Lung (tissue), 12 donors: Measurements from ENCODE around the gene FIGNL2. TPM values are rescaled to one million over a fixed set of nuclear protein-coding genes. Genes with fewer than 3 reads are reported as not detected.

Experiments used
- ATAC-seq: fragments of 200-7000 bp; cut with Tn5 transposase; one replicate; pipeline ENCODE4 v1.9.1; 2020; ENCODE audit warnings: moderate number of reproducible peaks; ENCODE audit not compliant: insufficient read depth, low FRiP score
- DNase-seq, 3 donors: peaks; one replicate each; pipeline ENCODE4 v3.0.0-alpha.2; 2013 to 2017
- H3K27ac ChIP-seq, 2 donors: one replicate each; pipeline ENCODE4 v1.5.1; 2013; ENCODE audit warnings: mild to moderate bottlenecking in 2 of 2, moderate library complexity in 2 of 2, control low read depth in 1 of 2, inconsistent platforms in 1 of 2, low read depth in 1 of 2, low read length in 1 of 2
- H3K27me3 ChIP-seq, 3 donors: one replicate each; pipeline ENCODE4 v1.5.1; 2013; ENCODE audit warnings: low read length in 2 of 3; ENCODE audit not compliant: control insufficient read depth in 3 of 3, insufficient read depth in 3 of 3
- H3K36me3 ChIP-seq, 4 donors: one replicate each; pipeline ENCODE4 v1.5.1; 2013; ENCODE audit warnings: low read length in 4 of 4, mild to moderate bottlenecking in 1 of 4, moderate library complexity in 1 of 4; ENCODE audit not compliant: control insufficient read depth in 4 of 4, insufficient read depth in 4 of 4
- H3K4me1 ChIP-seq, 5 donors: one replicate each; pipeline ENCODE4 v1.5.1; 2013; ENCODE audit warnings: low read length in 5 of 5, mild to moderate bottlenecking in 2 of 5, moderate library complexity in 1 of 5; ENCODE audit not compliant: control insufficient read depth in 5 of 5, insufficient read depth in 5 of 5
- H3K4me3 ChIP-seq: one replicate; pipeline ENCODE4 v1.5.1; 2013; ENCODE audit warnings: mild to moderate bottlenecking, control low read depth, moderate library complexity
- H3K9ac ChIP-seq, 2 donors: one replicate each; pipeline ENCODE4 v1.5.1; 2013; ENCODE audit warnings: low read length in 2 of 2, control low read depth in 1 of 2; ENCODE audit not compliant: insufficient read depth in 1 of 2
- H3K9me3 ChIP-seq, 4 donors: one replicate each; pipeline ENCODE4 v1.5.1; 2013; ENCODE audit warnings: low read length in 3 of 4, mild to moderate bottlenecking in 1 of 4, moderate library complexity in 1 of 4; ENCODE audit not compliant: control insufficient read depth in 4 of 4, insufficient read depth in 3 of 4
- WGBS, 2 donors: extraction: QIAGEN DNeasy Blood & Tissue Kit; methylation state at CpG; one replicate each; pipeline ENCODE4 v1.1.7; 2013; 5-methylcytosine and 5-hydroxymethylcytosine counted together
- polyA plus RNA-seq, 2 donors: library from polyadenylated mRNA; stranded (reverse); fragments of 200-250 nt; gene quantifications; one replicate each; pipeline ENCODE4 v1.2.1, GENCODE V29; 2013
- total RNA-seq, 2 donors: library from RNA; depleted of rRNA in 1 of 2; stranded (reverse); fragments of >200 nt in 1 of 2; gene quantifications; one replicate each; pipeline ENCODE4 v1.2.1, GENCODE V29; 2014 to 2021
- TF ChIP-seq, protein P1 (sequence below): IDR thresholded peaks from 2 replicates; pipeline ENCODE4 v1.5.1; 2012; ENCODE audit warnings: mild to moderate bottlenecking; ENCODE audit errors: control extremely low read depth, extremely low read depth
- donor health status: control.
- donor health status: control.
- donor health status: Bipolar disorder and iron deficiency.
- donor health status: healthy.
- donor health status: DM: yes; HTN: yes; CAD: no.

The FIGNL2 gene
- total and polyA plus RNA-seq, 4 donors, result 0.33 to 1.9 (median 0.80) TPM

DNA sequence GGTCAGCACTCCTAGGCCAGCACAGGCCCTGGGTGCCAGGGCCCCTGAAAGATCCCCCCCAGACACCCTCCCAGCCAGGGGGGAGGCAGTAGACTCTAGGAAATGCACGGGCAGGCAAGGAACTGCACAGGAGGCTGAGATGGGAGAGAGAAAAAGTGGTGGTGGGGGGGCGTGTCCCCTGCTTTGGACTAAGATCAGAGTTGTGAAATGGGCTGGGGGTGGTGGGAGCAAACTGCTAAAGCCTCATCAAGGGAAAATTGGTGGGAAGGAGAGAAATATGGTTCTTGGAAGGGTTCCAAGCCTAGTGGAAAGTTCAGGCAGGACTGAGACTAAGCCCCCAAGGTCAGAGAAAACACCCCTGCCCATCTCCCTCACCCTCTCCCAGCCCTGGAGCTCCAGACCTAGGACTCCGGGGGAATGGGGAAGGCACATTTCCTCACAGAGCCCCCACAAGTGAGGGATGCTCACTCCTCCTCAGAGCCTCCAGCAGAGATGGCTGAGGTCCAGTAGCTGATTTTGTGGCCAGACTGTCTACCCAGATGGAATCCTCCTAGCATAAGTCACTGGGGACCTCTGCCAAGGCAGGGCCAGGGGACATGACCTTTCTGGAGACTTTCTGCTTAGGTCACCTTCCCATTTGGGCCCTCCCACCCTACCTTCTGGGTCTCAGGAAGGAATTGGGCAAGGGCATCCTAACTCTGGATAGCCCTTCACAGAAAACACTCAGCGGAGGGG, 29.8 kb downstream of the FIGNL2 start:
- DNase-seq (peak; percentile 50 to 71 (median 56)), ATAC-seq (no peak)
- Histone ChIP-seq H3K9me3 (no peaks in the 10 kb centered on the region), H3K36me3 (peaks cover 0 to 2% (median 0%) of the 10 kb centered on the region in 4 donors), H3K27me3 (peaks cover 0 to 13% (median 11%) of the 10 kb centered on the region in 3 donors), H3K27ac (no peak overlapping the region), H3K4me3 (no peak overlapping the region), H3K9ac (no peak overlapping the region), H3K4me1 (peaks cover 0 to 14% (median 0%) of the 10 kb centered on the region in 5 donors)
- TF ChIP-seq, protein P1, sequence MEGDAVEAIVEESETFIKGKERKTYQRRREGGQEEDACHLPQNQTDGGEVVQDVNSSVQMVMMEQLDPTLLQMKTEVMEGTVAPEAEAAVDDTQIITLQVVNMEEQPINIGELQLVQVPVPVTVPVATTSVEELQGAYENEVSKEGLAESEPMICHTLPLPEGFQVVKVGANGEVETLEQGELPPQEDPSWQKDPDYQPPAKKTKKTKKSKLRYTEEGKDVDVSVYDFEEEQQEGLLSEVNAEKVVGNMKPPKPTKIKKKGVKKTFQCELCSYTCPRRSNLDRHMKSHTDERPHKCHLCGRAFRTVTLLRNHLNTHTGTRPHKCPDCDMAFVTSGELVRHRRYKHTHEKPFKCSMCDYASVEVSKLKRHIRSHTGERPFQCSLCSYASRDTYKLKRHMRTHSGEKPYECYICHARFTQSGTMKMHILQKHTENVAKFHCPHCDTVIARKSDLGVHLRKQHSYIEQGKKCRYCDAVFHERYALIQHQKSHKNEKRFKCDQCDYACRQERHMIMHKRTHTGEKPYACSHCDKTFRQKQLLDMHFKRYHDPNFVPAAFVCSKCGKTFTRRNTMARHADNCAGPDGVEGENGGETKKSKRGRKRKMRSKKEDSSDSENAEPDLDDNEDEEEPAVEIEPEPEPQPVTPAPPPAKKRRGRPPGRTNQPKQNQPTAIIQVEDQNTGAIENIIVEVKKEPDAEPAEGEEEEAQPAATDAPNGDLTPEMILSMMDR, result no peak
- WGBS, 2 donors, result 71 to 76% methylated on average over 4 of the region's 4 CpGs

- Histone ChIP-seq H3K9me3 (no peaks in the 10 kb centered on the region), H3K9ac (no peak overlapping the region), H3K27ac (no peak overlapping the region), H3K27me3 (peaks cover 0 to 13% (median 11%) of the 10 kb centered on the region in 3 donors), H3K4me1 (peaks cover 0 to 15% (median 0%) of the 10 kb centered on the region in 5 donors), H3K36me3 (peaks cover 0 to 2% (median 0%) of the 10 kb centered on the region in 4 donors), H3K4me3 (no peak overlapping the region)
- 89 to 99% methylated on average over 5 of the region's 5 CpGs for WGBS, 2 donors
- no peak for DNase-seq
- TF ChIP-seq, protein P1, result no peak
- no peak for ATAC-seq
Measured at GRCh38 chr12:51818086-51818485, 30.4 kb downstream of the FIGNL2 start.

DNA sequence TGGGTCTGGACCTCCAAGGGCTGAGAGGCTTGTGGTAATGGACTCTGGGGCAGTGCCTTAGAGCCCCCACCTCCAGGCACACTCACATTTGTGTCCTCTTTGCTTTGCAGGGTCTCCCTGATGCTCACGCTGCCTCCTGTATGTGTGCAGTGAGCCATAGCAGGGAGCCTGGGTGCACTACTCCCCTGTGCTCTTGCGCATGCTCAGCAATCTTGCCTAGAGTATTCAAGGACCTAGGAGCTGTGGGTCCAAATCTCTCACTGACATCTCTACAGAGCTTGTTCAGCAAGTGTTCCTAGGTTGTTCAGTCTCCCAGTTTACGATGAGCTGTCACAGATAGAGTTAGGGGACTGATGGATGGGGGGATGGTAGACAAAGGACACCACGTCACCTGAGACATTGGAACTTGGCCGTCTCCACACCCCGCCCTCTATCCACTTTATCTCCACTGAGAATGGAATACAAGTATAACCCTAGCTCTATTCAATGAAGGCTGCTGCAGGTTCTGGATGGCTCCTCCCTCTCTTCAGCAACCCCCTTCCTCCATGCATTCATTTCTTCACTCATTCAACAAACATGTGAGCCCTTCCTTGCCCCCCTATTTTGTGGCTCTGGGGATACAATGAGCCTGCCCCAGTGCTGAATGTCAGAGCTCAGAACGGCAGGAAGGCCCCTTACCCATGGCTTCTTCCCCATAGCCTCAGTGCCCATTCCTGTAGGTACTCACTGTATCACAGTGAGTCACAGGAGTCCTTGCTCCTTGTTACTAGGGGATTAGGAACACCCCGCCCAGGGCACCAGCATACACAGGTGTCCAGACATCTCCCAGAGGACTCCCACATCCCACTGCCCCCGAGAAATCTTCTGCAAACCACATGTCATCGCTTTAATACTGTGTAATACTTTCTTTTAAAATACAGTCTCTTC, 31.2 kb downstream of the FIGNL2 start:
- Histone ChIP-seq H3K4me3 (no peak overlapping the region), H3K27ac (no peak overlapping the region), H3K4me1 (peaks cover 0 to 15% (median 0%) of the 10 kb centered on the region in 5 donors), H3K27me3 (peaks cover 0 to 13% (median 11%) of the 10 kb centered on the region in 3 donors), H3K9ac (no peak overlapping the region), H3K9me3 (no peaks in the 10 kb centered on the region), H3K36me3 (no peaks in the 10 kb centered on the region)
- 85 to 92% methylated on average over 10 of the region's 10 CpGs for WGBS, 2 donors
- TF ChIP-seq, protein P1, result no peak
- DNase-seq (no peak), ATAC-seq (no peak)
